GM19397 (cell line): Measurements from ENCODE around the gene MAGI2.

Experiments
- ATAC-seq: cut with Tn5 transposase; IDR thresholded peaks from one replicate; pipeline ENCODE4 v1.9.1; 2021; ENCODE audit warnings: mild to moderate bottlenecking, moderate library complexity; ENCODE audit not compliant: unreplicated experiment

The MAGI2 gene

GRCh38 chr7:78842068-78842467 lies 611.4 kb downstream of the MAGI2 start:
- ATAC-seq, result no peak

GRCh38 chr7:78835897-78836296 lies 617.6 kb downstream of the MAGI2 start:
- ATAC-seq, result no peak

- ATAC-seq, result no peak
Measured at GRCh38 chr7:78828317-78828716, 625.1 kb downstream of the MAGI2 start.

GRCh38 chr7:78803501-78804127 lies 649.9 kb downstream of the MAGI2 start:
- ATAC-seq, result no peak

GRCh38 chr7:78794101-78794500 lies 659.4 kb downstream of the MAGI2 start:
- ATAC-seq, result no peak

- ATAC-seq, result no peak
Measured at GRCh38 chr7:78792624-78793023, 660.8 kb downstream of the MAGI2 start.

- no peak for ATAC-seq
Measured at GRCh38 chr7:78792006-78792405, 661.5 kb downstream of the MAGI2 start.

- ATAC-seq, result no peak
Measured at GRCh38 chr7:78788464-78788863, 665.0 kb downstream of the MAGI2 start.

GRCh38 chr7:78787854-78788253 lies 665.6 kb downstream of the MAGI2 start:
- no peak for ATAC-seq

- ATAC-seq, result no peak
Measured at GRCh38 chr7:78786055-78786454, 667.4 kb downstream of the MAGI2 start.

GRCh38 chr7:78783179-78783962 lies 670.1 kb downstream of the MAGI2 start:
- ATAC-seq, result no peak

- ATAC-seq, result no peak
Measured at GRCh38 chr7:78780560-78780959, 672.9 kb downstream of the MAGI2 start.

GRCh38 chr7:78779788-78780187 lies 673.7 kb downstream of the MAGI2 start:
- ATAC-seq, result no peak

GRCh38 chr7:78777829-78778228 lies 675.6 kb downstream of the MAGI2 start:
- ATAC-seq, result no peak

GRCh38 chr7:78770422-78771410 lies 682.8 kb downstream of the MAGI2 start:
- no peak for ATAC-seq

- peak; percentile 89 for ATAC-seq
Measured at GRCh38 chr7:78769481-78770101, 683.9 kb downstream of the MAGI2 start.

GRCh38 chr7:78768859-78769258 lies 684.6 kb downstream of the MAGI2 start:
- ATAC-seq, result no peak

- ATAC-seq, result no peak
Measured at GRCh38 chr7:78765943-78766729, 687.3 kb downstream of the MAGI2 start.

- no peak for ATAC-seq
Measured at GRCh38 chr7:78764571-78764970, 688.9 kb downstream of the MAGI2 start.

- ATAC-seq, result no peak
Measured at GRCh38 chr7:78762625-78763024, 690.8 kb downstream of the MAGI2 start.
